Hepatocyte (in vitro differentiated cells): ENCODE data around the gene INSL4. TPM values are rescaled to one million over a fixed set of nuclear protein-coding genes. Genes with fewer than 3 reads are reported as not detected.

ENCODE experiments used
- DNase-seq: peaks from one replicate; pipeline ENCODE4 v3.0.0-alpha.2; 2016; ENCODE audit warnings: low spot score
- H2AFZ ChIP-seq: fragments of 200-600 bp; sonication (generic); 2 replicates; pipeline ENCODE4 v1.6.0; 2016; ENCODE audit warnings: antibody characterized with exemption, mild to moderate bottlenecking
- H3K27ac ChIP-seq: fragments of 200-600 bp; sonication (generic); 2 replicates; pipeline ENCODE4 v1.5.1; 2016; ENCODE audit warnings: mild to moderate bottlenecking
- H3K27me3 ChIP-seq: fragments of 200-600 bp; sonication (generic); 2 replicates; pipeline ENCODE4 v1.6.1; 2016
- H3K36me3 ChIP-seq: fragments of 200-600 bp; sonication (generic); replicated peaks from 2 replicates; pipeline ENCODE4 v1.5.1; 2016; ENCODE audit warnings: low read depth; ENCODE audit not compliant: insufficient read depth
- H3K4me1 ChIP-seq: fragments of 200-600 bp; sonication (generic); 2 replicates; pipeline ENCODE4 v1.5.1; 2016; ENCODE audit warnings: mild to moderate bottlenecking, moderate library complexity; ENCODE audit not compliant: insufficient read depth
- H3K4me2 ChIP-seq: fragments of 200-600 bp; sonication (generic); 2 replicates; pipeline ENCODE4 v1.6.0; 2016
- H3K4me3 ChIP-seq: fragments of 200-600 bp; sonication (generic); 2 replicates; pipeline ENCODE4 v1.5.1; 2016; ENCODE audit warnings: mild to moderate bottlenecking
- H3K79me2 ChIP-seq: fragments of 200-600 bp; sonication (generic); 2 replicates; pipeline ENCODE4 v1.6.0; 2017; ENCODE audit warnings: mild to moderate bottlenecking
- H3K9me2 ChIP-seq: fragments of 200-600 bp; sonication (generic); replicated peaks from 2 replicates; pipeline ENCODE4 v1.6.0; 2017; ENCODE audit warnings: mild to moderate bottlenecking; ENCODE audit not compliant: insufficient read depth
- H3K9me3 ChIP-seq: fragments of 200-600 bp; sonication (generic); 2 replicates; pipeline ENCODE4 v1.5.1; 2016; ENCODE audit warnings: low read depth, mild to moderate bottlenecking
- H4K20me1 ChIP-seq: fragments of 200-600 bp; sonication (generic); 2 replicates; pipeline ENCODE4 v1.6.0; 2016; ENCODE audit warnings: mild to moderate bottlenecking; ENCODE audit not compliant: insufficient read depth, poor library complexity, severe bottlenecking
- CTCF ChIP-seq: fragments of 200-600 bp; sonication (generic); IDR thresholded peaks from 2 replicates; pipeline ENCODE4 v1.5.1; 2016; ENCODE audit warnings: antibody characterized with exemption, mild to moderate bottlenecking; ENCODE audit not compliant: poor library complexity
- EZH2 ChIP-seq: fragments of 200-600 bp; sonication (generic); IDR thresholded peaks from 2 replicates; pipeline ENCODE4 v1.6.1; 2016; ENCODE audit warnings: antibody characterized with exemption, mild to moderate bottlenecking, borderline replicate concordance
- EZH2phosphoT487 ChIP-seq: fragments of 200-600 bp; sonication (generic); IDR thresholded peaks from one replicate; pipeline ENCODE4 v1.6.1; 2018; ENCODE audit warnings: antibody characterized with exemption, mild to moderate bottlenecking, low read depth, moderate library complexity; ENCODE audit not compliant: unreplicated experiment, severe bottlenecking
- WGBS: methylation state at CpG from one replicate; pipeline ENCODE4 v1.1.6; 2016; ENCODE audit warnings: low lambda C conversion rate; ENCODE audit errors: missing lambda C conversion rate; 5-methylcytosine and 5-hydroxymethylcytosine counted together
- polyA plus RNA-seq: library from polyadenylated mRNA; unstranded; fragments of >200 nt; fragmentation: Nextera tagmentation; extraction: Ambion mirVana; gene quantifications from 2 replicates; pipeline ENCODE4 v1.2.1, GENCODE V29; 2016
- small RNA-seq: library from RNA; depleted of rRNA; stranded (forward); fragments of <200 nt; gene quantifications from one replicate; pipeline ENCODE3, GENCODE V24; 2014
- total RNA-seq: library from RNA; depleted of rRNA; stranded (reverse); fragments of >200 nt; gene quantifications from 2 replicates; pipeline ENCODE4 v1.2.3, GENCODE V29; 2014

Gene INSL4
- total and polyA plus RNA-seq, 2 experiments from 2014 or later = 0.13 to 0.68 TPM

GRCh38 chr9:5269249-5269715, 38.1 kb downstream of the INSL4 start:
- Histone ChIP-seq H3K4me3 (no peak overlapping the region), H3K9me2 (no peaks in the 10 kb centered on the region), H3K4me2 (peak overlapping the region; percentile 23), H3K36me3 (no peaks in the 10 kb centered on the region), H3K79me2 (no peaks in the 10 kb centered on the region), H3K4me1 (no peaks in the 10 kb centered on the region), H3K27me3 (no peaks in the 10 kb centered on the region), H4K20me1 (no peaks in the 10 kb centered on the region), H2AFZ (no peak overlapping the region), H3K27ac (no peak overlapping the region), H3K9me3 (no peaks in the 10 kb centered on the region)
- peak; percentile 5 for DNase-seq
- TF ChIP-seq CTCF = no peak
- TF ChIP-seq EZH2 = no peak
- TF ChIP-seq EZH2phosphoT487 = no peak
- 37% methylated on average over 6 of the region's 6 CpGs for WGBS

GRCh38 chr9:5274770-5275169, 43.6 kb downstream of the INSL4 start:
- Histone ChIP-seq H3K4me1 (no peaks in the 10 kb centered on the region), H3K4me2 (no peak overlapping the region), H3K9me3 (no peaks in the 10 kb centered on the region), H3K27me3 (no peaks in the 10 kb centered on the region), H2AFZ (no peak overlapping the region), H3K9me2 (no peaks in the 10 kb centered on the region), H3K36me3 (no peaks in the 10 kb centered on the region), H3K27ac (no peak overlapping the region), H3K4me3 (no peak overlapping the region), H4K20me1 (no peaks in the 10 kb centered on the region), H3K79me2 (no peaks in the 10 kb centered on the region)
- no peak for DNase-seq
- WGBS = 85% methylated on average over 2 of the region's 2 CpGs
- no peak for TF ChIP-seq CTCF
- no peak for TF ChIP-seq EZH2
- no peak for TF ChIP-seq EZH2phosphoT487

- Histone ChIP-seq H3K27ac (no peak overlapping the region), H3K4me2 (no peak overlapping the region), H2AFZ (no peak overlapping the region), H3K79me2 (no peaks in the 10 kb centered on the region), H3K4me1 (no peaks in the 10 kb centered on the region), H3K36me3 (no peaks in the 10 kb centered on the region), H3K9me3 (no peaks in the 10 kb centered on the region), H3K4me3 (no peak overlapping the region), H4K20me1 (no peaks in the 10 kb centered on the region), H3K9me2 (peaks cover under 1% of the 10 kb centered on the region), H3K27me3 (no peaks in the 10 kb centered on the region)
- no peak for DNase-seq
- 69% methylated on average over 2 of the region's 2 CpGs for WGBS
- TF ChIP-seq EZH2phosphoT487 = no peak
- no peak for TF ChIP-seq EZH2
- TF ChIP-seq CTCF = no peak
Observed at GRCh38 chr9:5278486-5278885, 47.3 kb downstream of the INSL4 start.

Small RNA genes within 50 kb of the gene (small RNA-seq; reads per million reads assigned to genes)
- not detected for gene AL133547.1

Other genes with a start within 250 kb of the INSL4 start
- 17.1 and 20.8 TPM in 2 replicates for gene JAK2, start 246.1 kb upstream of the INSL4 start, total RNA-seq
- 11.8 and 14.3 TPM in 2 replicates for gene JAK2, start 246.1 kb upstream of the INSL4 start, polyA plus RNA-seq
- not detected in 2 replicates for gene INSL6, start 45.8 kb upstream of the INSL4 start, total RNA-seq
- 0.41 and 0.52 TPM in 2 replicates for gene INSL6, start 45.8 kb upstream of the INSL4 start, polyA plus RNA-seq
- 0.87 TPM in 1 of 2 replicates, not detected in the other for gene RLN2, start 73.3 kb downstream of the INSL4 start, total RNA-seq
- gene RLN2, start 73.3 kb downstream of the INSL4 start, polyA plus RNA-seq = 0.70 and 0.81 TPM in 2 replicates
- gene RLN1, start 108.5 kb downstream of the INSL4 start, total RNA-seq = not detected in 2 replicates
- 0.34 and 0.49 TPM in 2 replicates for gene RLN1, start 108.5 kb downstream of the INSL4 start, polyA plus RNA-seq
- gene PLGRKT, start 206.5 kb downstream of the INSL4 start, total RNA-seq = 18.0 and 18.3 TPM in 2 replicates
- 13.6 and 16.2 TPM in 2 replicates for gene PLGRKT, start 206.5 kb downstream of the INSL4 start, polyA plus RNA-seq
- gene CD274, start 219.1 kb downstream of the INSL4 start, total RNA-seq = 0.07 TPM in 1 of 2 replicates, not detected in the other
- gene CD274, start 219.1 kb downstream of the INSL4 start, polyA plus RNA-seq = not detected in 2 replicates